HCT116 (cell line): Measurements from ENCODE around the gene KIAA1328. TPM values are rescaled to one million over a fixed set of nuclear protein-coding genes. Genes with fewer than 3 reads are reported as not detected.

Experiments
- ATAC-seq: fragments of 200-7000 bp; cut with Tn5 transposase; 2 replicates; pipeline ENCODE4 v1.9.1; 2020; ENCODE audit warnings: mild to moderate bottlenecking, moderate library complexity
- BruUV-seq: library from RNA; stranded (reverse); fragments of 400-500 nt; replicated peaks from 2 replicates; lab custom pipeline; 2021; lab: Mats Ljungman, UMichigan
- CTCF ChIA-PET: fragments of 300-600 bp; sonication (Branson Sonifier 250); formaldehyde crosslinking; loops from one replicate; lab custom pipeline; 2021; ENCODE audit warnings: antibody characterized with exemption; lab: Charles Lee
- POLR2A ChIA-PET: fragments of 300-600, 350-600 bp; sonication (Branson Sonifier 250); formaldehyde crosslinking; loops from one replicate; lab custom pipeline; 2021; ENCODE audit warnings: antibody characterized with exemption; lab: Charles Lee
- RAD21 ChIA-PET, 2 experiments: fragments of 300-600 bp; sonication (Branson Sonifier 250); formaldehyde crosslinking; loops; one replicate each; lab custom pipeline; 2023; ENCODE audit warnings: low total read pairs in 2 of 2; ENCODE audit not compliant: uncharacterized antibody in 2 of 2, unreplicated experiment in 2 of 2, low non-redundant PET in 1 of 2; lab: Charles Lee
- DNase-seq: peaks from one replicate; pipeline ENCODE4 v3.0.0-alpha.2; 2010; ENCODE audit warnings: low read depth, low spot score
- H2AFZ ChIP-seq: fragments of 200-600 bp; shearing (Covaris generic), sonication (generic); 2 replicates; pipeline ENCODE4 v1.6.1; 2017; ENCODE audit warnings: low read depth, mixed run types, mixed read lengths, antibody characterized with exemption, low read length; ENCODE audit not compliant: poor library complexity, severe bottlenecking
- H3K27ac ChIP-seq: 2 replicates; pipeline ENCODE4 v1.5.1; 2012; ENCODE audit warnings: low read depth, low read length
- H3K27me3 ChIP-seq: fragments of 200-600 bp; sonication (generic); 2 replicates; pipeline ENCODE4 v1.6.1; 2016; ENCODE audit warnings: mixed run types, low read length, mixed read lengths; ENCODE audit not compliant: insufficient read depth
- H3K36me3 ChIP-seq, 2 experiments: fragments of 200-500 bp in 1 of 2; fragments of 200-600 bp in 1 of 2; sonication (Bioruptor generic) in 1 of 2; sonication (generic) in 1 of 2; 2 replicates each; pipeline versions ENCODE4 v1.5.1 to v1.6.1; 2014 to 2016; ENCODE audit warnings: low read length in 2 of 2, inconsistent platforms in 1 of 2, mixed read lengths in 1 of 2, mixed run types in 1 of 2; ENCODE audit not compliant: insufficient read depth in 2 of 2, control insufficient read depth in 1 of 2
- H3K4me1 ChIP-seq, 2 experiments: fragments of 200-600 bp in 1 of 2; sonication (generic) in 1 of 2; 2 replicates each; pipeline versions ENCODE4 v1.5.1 to v1.6.1; 2012 to 2017; ENCODE audit warnings: low read length in 2 of 2, inconsistent platforms in 1 of 2, mild to moderate bottlenecking in 1 of 2, mixed read lengths in 1 of 2, mixed run types in 1 of 2, moderate library complexity in 1 of 2; ENCODE audit not compliant: insufficient read depth in 2 of 2, control insufficient read depth in 1 of 2
- H3K4me2 ChIP-seq: fragments of 200-600 bp; sonication (generic); 2 replicates; pipeline ENCODE4 v1.6.1; 2017; ENCODE audit warnings: mixed run types, low read length, mixed read lengths
- H3K4me3 ChIP-seq, 2 experiments: fragments of 200-600 bp in 1 of 2; sonication (generic) in 1 of 2; replicated peaks in 1 of 2; 2 replicates each; pipeline ENCODE4 v1.5.1; 2011 to 2016; ENCODE audit warnings: low read length in 2 of 2, control low read depth in 1 of 2, low read depth in 1 of 2, mild to moderate bottlenecking in 1 of 2, mixed read lengths in 1 of 2, mixed run types in 1 of 2
- H3K79me2 ChIP-seq: fragments of 200-600 bp; sonication (generic); 2 replicates; pipeline ENCODE4 v1.6.1; 2017; ENCODE audit warnings: mild to moderate bottlenecking, mixed run types, low read length, moderate library complexity, mixed read lengths; ENCODE audit not compliant: insufficient read depth
- H3K9ac ChIP-seq: fragments of 200-600 bp; sonication (generic); 2 replicates; pipeline ENCODE4 v1.6.1; 2016; ENCODE audit warnings: low read length, mixed read lengths
- H3K9me2 ChIP-seq: fragments of 200-600 bp; sonication (generic), shearing (Covaris generic); 2 replicates; pipeline ENCODE4 v1.6.1; 2017; ENCODE audit warnings: mixed run types, mild to moderate bottlenecking, moderate library complexity; ENCODE audit not compliant: insufficient read depth
- H3K9me3 ChIP-seq, 2 experiments: fragments of 200-500 bp in 1 of 2; fragments of 200-600 bp in 1 of 2; sonication (Bioruptor generic) in 1 of 2; sonication (generic) in 1 of 2; 2 replicates each; pipeline ENCODE4 v1.6.1; 2014 to 2017; ENCODE audit warnings: low read length in 2 of 2, mixed read lengths in 2 of 2, inconsistent platforms in 1 of 2, low read depth in 1 of 2, mild to moderate bottlenecking in 1 of 2, mixed run types in 1 of 2, moderate library complexity in 1 of 2; ENCODE audit not compliant: control insufficient read depth in 1 of 2, insufficient read depth in 1 of 2
- H4K20me1 ChIP-seq: fragments of 200-600 bp; sonication (generic), shearing (Covaris generic); 2 replicates; pipeline ENCODE4 v1.6.1; 2017; ENCODE audit warnings: mixed run types, mild to moderate bottlenecking, moderate library complexity; ENCODE audit not compliant: insufficient read depth
- CBX3 ChIP-seq: IDR thresholded peaks from 2 replicates; pipeline ENCODE4 v1.6.1; 2012; ENCODE audit warnings: low read depth
- CEBPB ChIP-seq: IDR thresholded peaks from 2 replicates; pipeline ENCODE4 v1.6.1; 2012; ENCODE audit warnings: low read depth
- CTCF ChIP-seq, 3 experiments: fragments of 200-600 bp in 1 of 3; sonication (generic) in 1 of 3; IDR thresholded peaks in 2 of 3; conservative IDR thresholded peaks in 1 of 3; 2 replicates each; pipeline ENCODE4 v1.5.1; 2012 to 2017; ENCODE audit warnings: low read depth in 2 of 3, low read length in 2 of 3, antibody characterized with exemption in 1 of 3, borderline replicate concordance in 1 of 3, control low read depth in 1 of 3, mild to moderate bottlenecking in 1 of 3, mixed read lengths in 1 of 3, mixed run types in 1 of 3, moderate library complexity in 1 of 3; ENCODE audit not compliant: insufficient read depth in 1 of 3
- ELF1 ChIP-seq: IDR thresholded peaks from 2 replicates; pipeline ENCODE4 v1.6.1; 2012; ENCODE audit warnings: low read depth, borderline replicate concordance
- EZH2 ChIP-seq: fragments of 200-600 bp; sonication (generic); IDR thresholded peaks from 2 replicates; pipeline ENCODE4 v1.6.1; 2017; ENCODE audit warnings: antibody characterized with exemption, mixed run types
- EZH2phosphoT487 ChIP-seq: fragments of 200-600 bp; IDR thresholded peaks from 2 replicates; pipeline ENCODE4 v1.6.1; 2018; ENCODE audit warnings: antibody characterized with exemption, borderline replicate concordance
- FOSL1 ChIP-seq: IDR thresholded peaks from 2 replicates; pipeline ENCODE4 v1.6.1; 2012; ENCODE audit warnings: low read depth
- MAX ChIP-seq: IDR thresholded peaks from 2 replicates; pipeline ENCODE4 v1.6.1; 2012
- POLR2A ChIP-seq: IDR thresholded peaks from 2 replicates; pipeline ENCODE4 v1.7.0; 2011; ENCODE audit warnings: borderline replicate concordance; ENCODE audit not compliant: insufficient read depth, insufficient read length; ENCODE audit errors: extremely low read depth
- POLR2AphosphoS5 ChIP-seq: IDR thresholded peaks from 2 replicates; pipeline ENCODE4 v1.6.1; 2011; ENCODE audit warnings: mild to moderate bottlenecking, low read depth, low read length, moderate library complexity
- SIN3A ChIP-seq: IDR thresholded peaks from 2 replicates; pipeline ENCODE4 v1.6.1; 2012; ENCODE audit warnings: low read depth
- SP1 ChIP-seq: IDR thresholded peaks from 2 replicates; pipeline ENCODE4 v1.6.1; 2012; ENCODE audit warnings: low read depth
- SRF ChIP-seq: IDR thresholded peaks from 2 replicates; pipeline ENCODE4 v1.6.1; 2012; ENCODE audit warnings: low read depth
- TCF7L2 ChIP-seq: IDR thresholded peaks from 2 replicates; pipeline ENCODE4 v1.7.0; 2011; ENCODE audit warnings: borderline replicate concordance, inconsistent platforms; ENCODE audit not compliant: insufficient read depth, insufficient read length; ENCODE audit errors: extremely low read depth
- YY1 ChIP-seq: IDR thresholded peaks from 2 replicates; pipeline ENCODE4 v1.6.1; 2011; ENCODE audit warnings: low read length, low read depth, moderate library complexity, mild to moderate bottlenecking; ENCODE audit not compliant: insufficient replicate concordance; ENCODE audit errors: extremely low read depth
- ZBTB33 ChIP-seq: IDR thresholded peaks from 2 replicates; pipeline ENCODE4 v1.6.1; 2011; ENCODE audit warnings: mild to moderate bottlenecking, low read length, moderate library complexity; ENCODE audit not compliant: insufficient replicate concordance; ENCODE audit errors: extremely low read depth
- ZFX ChIP-seq: fragments of 450-650 bp; IDR thresholded peaks from 2 replicates; pipeline ENCODE4 v1.6.1; 2017
- ZNF274 ChIP-seq: fragments of 200-500 bp; sonication (Bioruptor generic); IDR thresholded peaks from 2 replicates; pipeline ENCODE4 v1.6.1; 2014; ENCODE audit warnings: mild to moderate bottlenecking, low read depth, low read length, inconsistent platforms
- intact Hi-C: fragments of 100-400 bp; cut with micrococcal nuclease; formaldehyde crosslinking; loops from 2 replicates; pipeline ENCODE4 v1.10.0; 2022
- total RNA-seq: library from RNA; stranded (reverse); gene quantifications from one replicate; pipeline ENCODE4 v1.2.1, GENCODE V29; 2021; ENCODE audit not compliant: unreplicated experiment

The KIAA1328 gene
- total RNA-seq, 1 experiment from 2014 or later: 5.2 TPM

GRCh38 chr18:36828157-36828629 lies 734 bp upstream of the KIAA1328 start:
- ATAC-seq: peak; percentile 17
- Histone ChIP-seq H3K4me2 (peak overlapping the region; percentile 91), H3K9me2 (no peaks in the 10 kb centered on the region), H3K4me1 (peaks cover 8 to 15% of the 10 kb centered on the region in 2 experiments; a peak in 2 of 4 replicates), H3K36me3 (no peaks in the 10 kb centered on the region), H3K27ac (peak overlapping the region; percentile 86), H3K9ac (peak overlapping the region; percentile 77), H2AFZ (peak overlapping the region; percentile 73), H3K79me2 (peaks cover 39% of the 10 kb centered on the region), H3K9me3 (no peaks in the 10 kb centered on the region), H4K20me1 (no peaks in the 10 kb centered on the region), H3K27me3 (no peaks in the 10 kb centered on the region), H3K4me3 (peak overlapping the region; percentile 66 to 98)
- intact Hi-C loops: no loop called here
- BruUV-seq: TSS peak; percentile 57
- ChIA-PET RAD21 (no interaction called here), POLR2A (no interaction called here), CTCF (no interaction called here)
- TF ChIP-seq CEBPB (no peak), ZNF274 (no peak), SIN3A (no peak), SP1 (no peak), POLR2A (no peak), POLR2AphosphoS5 (no peak), CBX3 (no peak), YY1 (no peak), EZH2phosphoT487 (no peak), ZBTB33 (no peak), ELF1 (no peak), ZFX (no peak), TCF7L2 (no peak), SRF (no peak), MAX (no peak), FOSL1 (no peak), EZH2 (no peak), CTCF (IDR thresholded peaks at IDR 0.05 in 2 of 3, conservative IDR thresholded peaks at IDR 0.05 in 1 of 3; ENCODE audit: borderline replicate concordance in 1 of 3, insufficient read depth in 1 of 3, low read depth in 2 of 3, low read length in 2 of 3) (no peak)
- DNase-seq: peak; percentile 6
